Measurements from ENCODE around the gene RERE.
"Not testable (repeated sequence)": the region's sequence is repeated elsewhere in the genome, so short reads cannot be mapped to it uniquely, and the experiment has no call there.

Gene RERE

DNA sequence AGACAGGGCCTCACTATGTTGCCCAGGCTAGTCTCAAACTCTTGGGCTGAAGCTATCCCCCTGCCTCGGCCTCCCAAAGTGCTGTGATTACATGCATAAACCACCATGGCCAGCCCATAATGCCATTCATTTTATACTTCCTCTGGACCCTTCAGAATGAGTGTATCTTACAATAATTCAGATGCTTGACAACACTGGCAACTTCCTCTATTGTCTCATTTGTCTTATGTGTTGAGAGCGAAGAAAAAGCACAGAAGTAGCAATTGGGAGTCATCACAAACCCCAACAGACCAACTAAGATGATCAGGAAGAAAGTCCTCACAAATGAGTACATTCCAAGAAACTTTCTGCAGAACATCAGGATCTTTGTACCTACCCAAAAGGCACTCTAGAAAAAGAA lies 191.9 kb downstream of the RERE start:
- H3K27me3 ChIP-seq (ENCODE audit: insufficient read depth, low read length, poor library complexity), result no peaks in the 10 kb centered on the region
- no peak overlapping the region for H3K9ac ChIP-seq (ENCODE audit: low read depth, low read length)
- no peak overlapping the region for H3K27ac ChIP-seq (ENCODE audit: low read length)
- H2AFZ ChIP-seq (ENCODE audit: low read depth, low read length), result no peak overlapping the region
- peaks cover 3% of the 10 kb centered on the region; the same call in 1 of the 2 replicates for H3K79me2 ChIP-seq (ENCODE audit: insufficient read depth, low read length)
- H3K4me3 ChIP-seq (ENCODE audit: low read depth in 1 of 2, low read length in 2 of 2), result no peak overlapping the region
- TF ChIP-seq, protein P1, sequence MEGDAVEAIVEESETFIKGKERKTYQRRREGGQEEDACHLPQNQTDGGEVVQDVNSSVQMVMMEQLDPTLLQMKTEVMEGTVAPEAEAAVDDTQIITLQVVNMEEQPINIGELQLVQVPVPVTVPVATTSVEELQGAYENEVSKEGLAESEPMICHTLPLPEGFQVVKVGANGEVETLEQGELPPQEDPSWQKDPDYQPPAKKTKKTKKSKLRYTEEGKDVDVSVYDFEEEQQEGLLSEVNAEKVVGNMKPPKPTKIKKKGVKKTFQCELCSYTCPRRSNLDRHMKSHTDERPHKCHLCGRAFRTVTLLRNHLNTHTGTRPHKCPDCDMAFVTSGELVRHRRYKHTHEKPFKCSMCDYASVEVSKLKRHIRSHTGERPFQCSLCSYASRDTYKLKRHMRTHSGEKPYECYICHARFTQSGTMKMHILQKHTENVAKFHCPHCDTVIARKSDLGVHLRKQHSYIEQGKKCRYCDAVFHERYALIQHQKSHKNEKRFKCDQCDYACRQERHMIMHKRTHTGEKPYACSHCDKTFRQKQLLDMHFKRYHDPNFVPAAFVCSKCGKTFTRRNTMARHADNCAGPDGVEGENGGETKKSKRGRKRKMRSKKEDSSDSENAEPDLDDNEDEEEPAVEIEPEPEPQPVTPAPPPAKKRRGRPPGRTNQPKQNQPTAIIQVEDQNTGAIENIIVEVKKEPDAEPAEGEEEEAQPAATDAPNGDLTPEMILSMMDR (IDR thresholded peaks at IDR 0.05; ENCODE audit: borderline replicate concordance, extremely low read depth, low read length, poor library complexity, severe bottlenecking), result no peak
- no peak for TF ChIP-seq EZH2 (IDR thresholded peaks at IDR 0.05; ENCODE audit: borderline replicate concordance, low read depth, low read length, severe bottlenecking)
- no peaks in the 10 kb centered on the region for H3K4me1 ChIP-seq (ENCODE audit: insufficient read depth, low read length)
- no peak overlapping the region for H3K4me2 ChIP-seq (ENCODE audit: insufficient read depth, low read length)
- no peaks in the 10 kb centered on the region for H3K9me3 ChIP-seq (ENCODE audit: insufficient read depth, low read length, severe bottlenecking)
- ATAC-seq (ENCODE audit: insufficient read depth, low read depth) (no peak), DNase-seq (no peak)
- no peaks in the 10 kb centered on the region for H3K36me3 ChIP-seq (ENCODE audit: insufficient read depth, low read length)
- peaks cover 6% of the 10 kb centered on the region; the same call in 1 of the 2 replicates for H4K20me1 ChIP-seq (ENCODE audit: insufficient read depth, low read length)

DNA sequence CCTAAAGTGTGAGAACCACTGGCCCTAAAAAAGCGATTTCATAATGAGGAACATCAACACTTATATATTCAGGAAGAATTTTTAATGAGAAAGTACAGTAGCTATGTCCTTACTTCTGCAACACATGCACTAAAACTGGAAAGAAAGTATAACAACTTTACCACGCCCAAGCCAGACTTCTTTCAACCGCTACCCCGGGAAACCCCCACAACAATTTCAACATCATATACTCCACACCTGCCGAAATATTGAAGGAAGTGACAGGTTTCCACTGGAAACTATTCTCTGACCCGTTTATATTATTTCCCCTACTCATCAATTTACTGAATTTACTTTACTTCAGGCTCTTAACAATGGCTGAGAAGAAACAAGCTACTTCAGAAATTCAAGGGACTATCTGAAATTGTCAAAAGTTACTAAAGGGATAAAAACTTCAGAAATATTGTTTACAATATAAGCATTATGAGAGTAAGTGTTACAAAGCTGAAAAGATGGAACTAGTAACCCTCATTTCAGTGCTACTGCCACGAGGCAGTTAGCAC lies 193.7 kb downstream of the RERE start:
- H3K4me1 ChIP-seq (ENCODE audit: insufficient read depth, low read length); H4K20me1 ChIP-seq (ENCODE audit: insufficient read depth, low read length); H3K79me2 ChIP-seq (ENCODE audit: insufficient read depth, low read length); H2AFZ ChIP-seq (ENCODE audit: low read depth, low read length); DNase-seq; H3K27ac ChIP-seq (ENCODE audit: low read length); H3K9me3 ChIP-seq (ENCODE audit: insufficient read depth, low read length, severe bottlenecking); H3K9ac ChIP-seq (ENCODE audit: low read depth, low read length); ATAC-seq (ENCODE audit: insufficient read depth, low read depth); H3K27me3 ChIP-seq (ENCODE audit: insufficient read depth, low read length, poor library complexity); H3K4me3 ChIP-seq (ENCODE audit: low read depth in 1 of 2, low read length in 2 of 2); H3K36me3 ChIP-seq (ENCODE audit: insufficient read depth, low read length); H3K4me2 ChIP-seq (ENCODE audit: insufficient read depth, low read length): not testable (repeated sequence)

DNA sequence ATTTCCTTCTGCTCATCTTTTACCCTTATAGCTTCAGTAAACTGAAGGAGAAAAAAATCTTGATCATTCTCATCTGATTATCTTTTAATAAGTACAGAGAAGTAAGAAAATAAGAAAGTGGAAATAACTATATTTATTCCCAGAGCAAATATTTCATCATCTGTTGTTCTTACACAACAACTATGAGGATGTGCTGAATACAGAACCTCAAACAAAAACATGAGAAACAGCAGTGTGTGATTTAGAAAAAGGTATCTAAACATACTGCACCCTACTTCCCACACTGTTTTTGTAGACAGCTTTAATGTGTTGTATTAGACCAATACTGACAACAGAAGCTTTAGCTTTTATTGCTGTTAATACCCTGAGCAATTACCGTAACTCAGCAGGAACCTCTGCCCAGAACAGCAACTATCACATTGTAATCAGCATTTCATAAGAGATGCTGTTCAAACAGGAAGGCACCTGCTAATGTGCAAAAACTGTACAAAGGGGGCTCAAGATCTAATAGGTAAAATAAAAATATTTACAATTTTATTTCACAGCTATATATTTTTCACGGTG lies 195.6 kb downstream of the RERE start:
- not testable (repeated sequence) for H3K4me3 ChIP-seq (ENCODE audit: low read depth in 1 of 2, low read length in 2 of 2); ATAC-seq (ENCODE audit: insufficient read depth, low read depth); H3K4me2 ChIP-seq (ENCODE audit: insufficient read depth, low read length); H3K9ac ChIP-seq (ENCODE audit: low read depth, low read length); H3K4me1 ChIP-seq (ENCODE audit: insufficient read depth, low read length); H3K79me2 ChIP-seq (ENCODE audit: insufficient read depth, low read length); H2AFZ ChIP-seq (ENCODE audit: low read depth, low read length); DNase-seq; H3K27ac ChIP-seq (ENCODE audit: low read length); H3K36me3 ChIP-seq (ENCODE audit: insufficient read depth, low read length); H3K27me3 ChIP-seq (ENCODE audit: insufficient read depth, low read length, poor library complexity); H4K20me1 ChIP-seq (ENCODE audit: insufficient read depth, low read length); H3K9me3 ChIP-seq (ENCODE audit: insufficient read depth, low read length, severe bottlenecking)

DNA sequence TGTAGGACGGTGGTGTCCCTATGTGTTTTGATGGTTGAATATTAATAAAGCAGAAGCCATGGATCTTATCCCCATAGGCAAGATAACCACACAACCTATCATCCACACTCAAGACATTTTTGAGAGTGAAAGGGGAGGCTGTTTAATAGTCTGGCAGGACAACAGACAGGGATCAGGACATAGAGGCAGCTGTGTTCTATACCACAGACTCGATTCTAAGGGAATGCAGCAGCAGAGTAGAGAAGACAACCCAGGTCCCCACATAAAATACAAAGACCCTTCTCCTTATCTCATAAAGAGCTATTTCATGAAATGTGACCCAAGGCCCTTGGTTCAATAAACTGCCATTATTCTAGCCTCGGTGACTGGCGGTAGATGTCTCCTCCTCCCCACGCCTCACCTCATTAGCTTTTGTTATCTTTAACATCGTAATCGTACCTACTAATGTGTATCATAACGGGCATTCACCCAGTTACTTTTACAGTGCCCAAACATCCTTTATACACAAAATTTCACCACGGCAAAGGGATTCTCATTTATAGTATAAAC lies 196.3 kb downstream of the RERE start:
- H3K4me3 ChIP-seq (ENCODE audit: low read depth in 1 of 2, low read length in 2 of 2); H3K9me3 ChIP-seq (ENCODE audit: insufficient read depth, low read length, severe bottlenecking); H3K4me2 ChIP-seq (ENCODE audit: insufficient read depth, low read length); H3K36me3 ChIP-seq (ENCODE audit: insufficient read depth, low read length); H3K27me3 ChIP-seq (ENCODE audit: insufficient read depth, low read length, poor library complexity); DNase-seq; H3K9ac ChIP-seq (ENCODE audit: low read depth, low read length); ATAC-seq (ENCODE audit: insufficient read depth, low read depth); H2AFZ ChIP-seq (ENCODE audit: low read depth, low read length); H4K20me1 ChIP-seq (ENCODE audit: insufficient read depth, low read length); H3K79me2 ChIP-seq (ENCODE audit: insufficient read depth, low read length); H3K27ac ChIP-seq (ENCODE audit: low read length); H3K4me1 ChIP-seq (ENCODE audit: insufficient read depth, low read length): not testable (repeated sequence)

DNA sequence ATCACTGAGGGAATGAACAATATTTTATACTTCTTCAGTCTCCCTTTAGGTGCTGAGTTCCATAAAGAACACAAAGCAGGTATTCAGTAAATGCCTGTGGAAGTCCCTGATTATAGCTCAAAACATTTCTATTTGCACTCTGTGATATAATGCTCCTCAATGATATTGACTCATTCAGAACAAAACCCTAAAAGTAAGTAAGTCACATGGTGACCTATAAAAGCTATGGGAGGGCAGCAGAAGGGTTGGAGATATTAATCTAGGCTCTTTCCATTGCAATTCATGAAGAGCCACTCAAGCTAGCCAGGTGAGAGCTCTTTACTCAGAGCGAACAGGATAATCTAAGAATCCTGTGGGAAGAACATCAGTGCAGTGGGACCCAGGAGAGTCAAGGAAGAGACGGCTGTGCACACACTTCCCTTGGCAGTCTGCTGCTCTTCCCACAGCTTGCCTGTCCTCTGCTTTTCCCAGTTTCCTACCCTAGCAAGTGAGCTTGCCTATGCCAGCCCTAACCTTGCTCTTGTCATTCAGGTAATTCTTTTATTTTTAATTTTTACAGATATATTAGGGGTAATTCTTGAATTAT lies 197.4 kb downstream of the RERE start:
- not testable (repeated sequence) for H3K4me1 ChIP-seq (ENCODE audit: insufficient read depth, low read length); H3K4me3 ChIP-seq (ENCODE audit: low read depth in 1 of 2, low read length in 2 of 2); H4K20me1 ChIP-seq (ENCODE audit: insufficient read depth, low read length); H3K79me2 ChIP-seq (ENCODE audit: insufficient read depth, low read length); H3K27me3 ChIP-seq (ENCODE audit: insufficient read depth, low read length, poor library complexity); H3K9me3 ChIP-seq (ENCODE audit: insufficient read depth, low read length, severe bottlenecking); ATAC-seq (ENCODE audit: insufficient read depth, low read depth); H3K36me3 ChIP-seq (ENCODE audit: insufficient read depth, low read length); H3K4me2 ChIP-seq (ENCODE audit: insufficient read depth, low read length); H3K27ac ChIP-seq (ENCODE audit: low read length); H3K9ac ChIP-seq (ENCODE audit: low read depth, low read length); H2AFZ ChIP-seq (ENCODE audit: low read depth, low read length); DNase-seq

DNA sequence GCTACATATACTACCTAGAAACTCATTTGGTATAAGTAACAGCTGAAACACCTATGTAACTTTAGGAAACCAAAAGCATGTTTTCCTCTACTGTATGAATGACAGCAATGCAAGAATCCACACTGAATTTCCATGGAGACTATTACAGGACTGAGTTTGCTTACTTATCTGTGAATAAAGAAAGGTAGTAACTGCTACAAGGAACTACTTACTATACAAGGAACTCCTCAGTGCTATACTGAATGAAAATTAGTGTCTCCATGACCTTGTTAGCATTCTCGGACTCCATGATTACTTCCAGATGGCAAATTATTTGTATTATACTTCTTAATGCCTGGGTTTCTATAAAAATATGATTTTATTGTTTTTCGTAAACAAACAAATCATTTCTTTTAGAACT lies 198.0 kb downstream of the RERE start:
- H3K4me1 ChIP-seq (ENCODE audit: insufficient read depth, low read length); H3K4me3 ChIP-seq (ENCODE audit: low read depth in 1 of 2, low read length in 2 of 2); H3K9me3 ChIP-seq (ENCODE audit: insufficient read depth, low read length, severe bottlenecking); H3K27me3 ChIP-seq (ENCODE audit: insufficient read depth, low read length, poor library complexity); DNase-seq; H3K79me2 ChIP-seq (ENCODE audit: insufficient read depth, low read length); H3K9ac ChIP-seq (ENCODE audit: low read depth, low read length); H3K36me3 ChIP-seq (ENCODE audit: insufficient read depth, low read length); H4K20me1 ChIP-seq (ENCODE audit: insufficient read depth, low read length); H3K4me2 ChIP-seq (ENCODE audit: insufficient read depth, low read length); H2AFZ ChIP-seq (ENCODE audit: low read depth, low read length); ATAC-seq (ENCODE audit: insufficient read depth, low read depth); H3K27ac ChIP-seq (ENCODE audit: low read length): not testable (repeated sequence)

DNA sequence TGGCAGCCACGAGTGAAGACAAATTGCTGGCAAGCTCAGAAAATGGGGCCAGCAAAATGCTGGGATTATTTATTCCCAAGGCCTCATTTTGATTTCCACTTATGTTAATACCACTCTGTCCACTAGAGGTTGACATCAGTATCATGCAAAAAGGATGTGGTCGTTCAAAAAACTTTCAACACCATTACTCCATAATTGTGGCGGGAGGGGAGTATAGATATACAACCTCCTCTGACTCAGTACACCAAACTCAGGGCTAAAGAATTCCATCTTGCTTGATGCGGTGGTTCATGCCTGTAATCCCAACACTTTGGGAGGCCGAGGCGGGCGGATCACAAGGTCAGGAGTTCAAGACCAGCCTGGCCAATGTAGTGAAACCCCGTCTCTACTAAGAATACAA lies 200.6 kb downstream of the RERE start:
- H3K4me2 ChIP-seq (ENCODE audit: insufficient read depth, low read length); H3K36me3 ChIP-seq (ENCODE audit: insufficient read depth, low read length); H2AFZ ChIP-seq (ENCODE audit: low read depth, low read length); DNase-seq; ATAC-seq (ENCODE audit: insufficient read depth, low read depth); H3K4me3 ChIP-seq (ENCODE audit: low read depth in 1 of 2, low read length in 2 of 2); H3K27ac ChIP-seq (ENCODE audit: low read length); H3K4me1 ChIP-seq (ENCODE audit: insufficient read depth, low read length); H4K20me1 ChIP-seq (ENCODE audit: insufficient read depth, low read length); H3K9ac ChIP-seq (ENCODE audit: low read depth, low read length); H3K27me3 ChIP-seq (ENCODE audit: insufficient read depth, low read length, poor library complexity); H3K79me2 ChIP-seq (ENCODE audit: insufficient read depth, low read length); H3K9me3 ChIP-seq (ENCODE audit: insufficient read depth, low read length, severe bottlenecking): not testable (repeated sequence)
